HepG2 (cell line): ENCODE data around the gene MSH3. TPM values are rescaled to one million over a fixed set of nuclear protein-coding genes. Genes with fewer than 3 reads are reported as not detected.

ENCODE experiments used
- FOXP4 ChIP-seq: sonication (generic); formaldehyde crosslinking; IDR thresholded peaks from 2 replicates; pipeline ENCODE4 v1.4.0; 2020; ENCODE audit warnings: missing genetic modification reagents
- GATA4 ChIP-seq: sonication (generic); IDR thresholded peaks from 2 replicates; pipeline ENCODE4 v1.6.1; 2016; ENCODE audit warnings: antibody characterized with exemption, low read depth, borderline replicate concordance
- HNF1A ChIP-seq, 2 experiments: sonication (generic) in 1 of 2; formaldehyde crosslinking in 1 of 2; IDR thresholded peaks; 2 replicates each; pipeline versions ENCODE4 v1.4.0 to v1.6.1; 2016 to 2020; ENCODE audit warnings: borderline replicate concordance in 1 of 2, low read depth in 1 of 2, mild to moderate bottlenecking in 1 of 2, missing genetic modification reagents in 1 of 2
- RAD21 ChIP-seq: fragments of 450-650 bp; formaldehyde crosslinking; IDR thresholded peaks from 2 replicates; pipeline ENCODE4 v1.5.0; 2020; ENCODE audit warnings: mild to moderate bottlenecking
- SRSF9 ChIP-seq: fragments of 200-400 bp; formaldehyde crosslinking; IDR thresholded peaks from 2 replicates; pipeline ENCODE4 v1.6.1; 2018; ENCODE audit warnings: borderline replicate concordance, mild to moderate bottlenecking, low read depth, low read length; ENCODE audit not compliant: insufficient read depth, poor library complexity, severe bottlenecking
- ZKSCAN1 ChIP-seq: fragments of 150-350 bp; IDR thresholded peaks from 2 replicates; pipeline ENCODE4 v1.6.1; 2014; ENCODE audit warnings: low read length
- ZKSCAN8 ChIP-seq: IDR thresholded peaks from 2 replicates; pipeline ENCODE4 v1.6.1; 2016; ENCODE audit warnings: borderline replicate concordance, missing genetic modification reagents, missing compliant biosample characterization
- ZNF30 ChIP-seq: sonication (generic); formaldehyde crosslinking; IDR thresholded peaks from 2 replicates; pipeline ENCODE4 v1.5.0; 2020; ENCODE audit warnings: mild to moderate bottlenecking, missing genetic modification reagents
- ZNF484 ChIP-seq: sonication (generic); formaldehyde crosslinking; IDR thresholded peaks from 2 replicates; pipeline ENCODE4 v1.5.1; 2020; ENCODE audit warnings: mild to moderate bottlenecking, low read depth, missing genetic modification reagents, borderline replicate concordance
- polyA plus RNA-seq, 8 experiments: library from polyadenylated mRNA; depleted of rRNA in 3 of 8; stranded (reverse) in 7 of 8; unstranded in 1 of 8; fragments of >200 nt; fragmentation: Illumina TruSeq in 4 of 8; extraction: Trizol in 4 of 8; gene quantifications; 2 replicates each; pipeline versions ENCODE4 v1.2.1 to v1.2.3, GENCODE V29; 2011 to 2016; ENCODE audit warnings: low read depth in 4 of 8, missing spikeins in 1 of 8, mixed read lengths in 1 of 8; ENCODE audit not compliant: insufficient read depth in 1 of 8
- total RNA-seq, 5 experiments: library from RNA; depleted of rRNA; stranded (reverse); fragments of >200 nt; fragmentation: Illumina TruSeq; extraction: Trizol; gene quantifications; 2 replicates each; pipeline ENCODE4 v1.2.3, GENCODE V29; 2016; ENCODE audit warnings: low read depth in 1 of 5

Gene MSH3
- total and polyA plus RNA-seq, 2 of the 13 experiments (the other 11 are each of a cell fraction or from before 2014, with no cell fraction given): 4.0 to 16.4 TPM

DNA sequence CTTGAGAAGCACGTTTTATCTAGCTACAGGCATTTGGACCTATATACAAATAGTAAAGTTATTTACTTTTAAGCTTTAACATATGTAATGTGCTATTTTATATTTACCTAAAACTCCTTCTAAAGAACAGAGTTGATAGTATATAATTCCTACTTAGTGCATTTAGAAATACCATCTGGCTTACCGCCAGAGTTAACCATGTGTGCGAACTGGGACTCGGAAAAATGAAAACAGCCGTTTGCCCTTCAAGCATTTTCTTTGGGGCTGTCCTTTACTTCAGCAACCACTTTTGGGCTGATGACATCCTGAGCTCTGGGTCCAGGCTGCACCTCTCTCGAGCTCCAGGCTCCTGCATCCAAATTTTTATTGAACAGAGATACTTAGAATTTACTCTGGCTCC, 22.3 kb downstream of the MSH3 start (continued):
- TF ChIP-seq SRSF9 (no peak), ZKSCAN1 (no peak), ZNF30 (CRISPR knock-in tag) (no peak), FOXP4 (no peak), ZNF484 (CRISPR knock-in tag) (no peak), ZKSCAN8 (CRISPR knock-in tag) (no peak), HNF1A (IDR thresholded peaks at IDR 0.05; ENCODE audit: low read depth) (no peak), HNF1A (CRISPR knock-in tag; IDR thresholded peaks at IDR 0.05; ENCODE audit: borderline replicate concordance) (no peak), GATA4 (no peak), RAD21 (CRISPR knock-in tag) (no peak)
